ENCODE results near the gene KRTAP9-4. TPM values are rescaled to one million over a fixed set of nuclear protein-coding genes. Genes with fewer than 3 reads are reported as not detected.
"Not testable (repeated sequence)": the region's sequence is repeated elsewhere in the genome, so short reads cannot be mapped to it uniquely, and the experiment has no call there.

The KRTAP9-4 gene
- not detected for total RNA-seq

- H3K36me3 Mint-ChIP-seq; CTCF ChIA-PET; ATAC-seq; H3K9me3 Mint-ChIP-seq (ENCODE audit: low read depth); H3K4me1 Mint-ChIP-seq; DNase-seq; H3K27ac Mint-ChIP-seq; H3K4me3 Mint-ChIP-seq: not testable (repeated sequence)
- H3K27me3 Mint-ChIP-seq = peaks cover 43% of the 10 kb centered on the region
Observed at GRCh38 chr17:41249637-41250240, at the start of gene KRTAP9-4. KRTAP9-4 (plus strand) TSS chr17:41249687; CDS start chr17:41249721, 34 bp downstream.

GRCh38 chr17:41211845-41212466 lies 37.5 kb upstream of the KRTAP9-4 start:
- H3K27me3 Mint-ChIP-seq = peaks cover 36% of the 10 kb centered on the region
- ATAC-seq = no peak
- H3K36me3 Mint-ChIP-seq = no peaks in the 10 kb centered on the region
- no peaks in the 10 kb centered on the region for H3K4me1 Mint-ChIP-seq
- CTCF ChIA-PET = interaction anchor here (0.8 to 1.3 kb wide), 2 partner anchors 9 to 110 kb away, joined by 3 read pairs; no protein-coding TSS in a partner anchor
- H3K27ac Mint-ChIP-seq = no peak overlapping the region
- H3K4me3 Mint-ChIP-seq = no peak overlapping the region
- no peaks in the 10 kb centered on the region for H3K9me3 Mint-ChIP-seq (ENCODE audit: low read depth)
- no peak for DNase-seq

GRCh38 chr17:41212524-41213169 lies 36.8 kb upstream of the KRTAP9-4 start:
- DNase-seq (no peak), ATAC-seq (no peak)
- Mint-ChIP-seq H3K36me3 (no peaks in the 10 kb centered on the region), H3K27me3 (peaks cover 40% of the 10 kb centered on the region), H3K27ac (no peak overlapping the region), H3K4me3 (no peak overlapping the region), H3K9me3 (ENCODE audit: low read depth) (no peaks in the 10 kb centered on the region), H3K4me1 (no peaks in the 10 kb centered on the region)
- CTCF ChIA-PET = interaction anchor here (1.3 kb wide), 1 partner anchor 110 kb away, joined by 3 read pairs; no protein-coding TSS in a partner anchor

- no peak overlapping the region for H3K27ac Mint-ChIP-seq
- DNase-seq (no peak), ATAC-seq (no peak)
- no peak overlapping the region for H3K4me3 Mint-ChIP-seq
- CTCF ChIA-PET = no interaction called here
- H3K9me3 Mint-ChIP-seq (ENCODE audit: low read depth) = no peaks in the 10 kb centered on the region
- no peaks in the 10 kb centered on the region for H3K36me3 Mint-ChIP-seq
- H3K27me3 Mint-ChIP-seq = peaks cover 24% of the 10 kb centered on the region
- H3K4me1 Mint-ChIP-seq = no peaks in the 10 kb centered on the region
Observed at GRCh38 chr17:41215681-41216080, 33.8 kb upstream of the KRTAP9-4 start.

- Mint-ChIP-seq H3K27ac (no peak overlapping the region), H3K36me3 (no peaks in the 10 kb centered on the region)
Observed at GRCh38 chr17:41223821-41224220, 25.7 kb upstream of the KRTAP9-4 start.

GRCh38 chr17:41226051-41226450 lies 23.4 kb upstream of the KRTAP9-4 start:
- Mint-ChIP-seq H3K9me3 (ENCODE audit: low read depth) (no peaks in the 10 kb centered on the region), H3K27ac (no peak overlapping the region), H3K36me3 (no peaks in the 10 kb centered on the region), H3K4me3 (no peak overlapping the region), H3K27me3 (peaks cover 20% of the 10 kb centered on the region), H3K4me1 (no peaks in the 10 kb centered on the region)
- ATAC-seq (no peak), DNase-seq (no peak)
- CTCF ChIA-PET = no interaction called here

More at GRCh38 chr17:41223821-41224220, 25.7 kb upstream of the KRTAP9-4 start:
- H3K9me3 Mint-ChIP-seq (ENCODE audit: low read depth) = no peaks in the 10 kb centered on the region
- ATAC-seq (no peak), DNase-seq (no peak)
- CTCF ChIA-PET = no interaction called here
- peaks cover 25% of the 10 kb centered on the region for H3K27me3 Mint-ChIP-seq
- no peak overlapping the region for H3K4me3 Mint-ChIP-seq
- H3K4me1 Mint-ChIP-seq = no peaks in the 10 kb centered on the region

GRCh38 chr17:41226598-41227095 lies 22.8 kb upstream of the KRTAP9-4 start, which contains the start of gene KRTAP9-2:
KRTAP9-2 (plus strand) TSS chr17:41226648; CDS start chr17:41226655, 7 bp downstream.
- H3K9me3 Mint-ChIP-seq (ENCODE audit: low read depth); H3K4me3 Mint-ChIP-seq; H3K27ac Mint-ChIP-seq; ATAC-seq; CTCF ChIA-PET; H3K36me3 Mint-ChIP-seq; H3K4me1 Mint-ChIP-seq; DNase-seq: not testable (repeated sequence)
- peaks cover 20% of the 10 kb centered on the region for H3K27me3 Mint-ChIP-seq

GRCh38 chr17:41230094-41230493 lies 19.4 kb upstream of the KRTAP9-4 start:
- DNase-seq (no peak), ATAC-seq (no peak)
- H3K27ac Mint-ChIP-seq = no peak overlapping the region
- no peaks in the 10 kb centered on the region for H3K36me3 Mint-ChIP-seq
- H3K9me3 Mint-ChIP-seq (ENCODE audit: low read depth) = no peaks in the 10 kb centered on the region
- peaks cover 29% of the 10 kb centered on the region for H3K27me3 Mint-ChIP-seq
- CTCF ChIA-PET = no interaction called here
- H3K4me1 Mint-ChIP-seq = no peaks in the 10 kb centered on the region
- H3K4me3 Mint-ChIP-seq = no peak overlapping the region

- H3K9me3 Mint-ChIP-seq (ENCODE audit: low read depth) = no peaks in the 10 kb centered on the region
- H3K27ac Mint-ChIP-seq = no peak overlapping the region
- ATAC-seq (no peak), DNase-seq (no peak)
- H3K36me3 Mint-ChIP-seq = no peaks in the 10 kb centered on the region
- no peak overlapping the region for H3K4me3 Mint-ChIP-seq
- peaks cover 34% of the 10 kb centered on the region for H3K27me3 Mint-ChIP-seq
- no peaks in the 10 kb centered on the region for H3K4me1 Mint-ChIP-seq
- CTCF ChIA-PET = no interaction called here
Observed at GRCh38 chr17:41231731-41232130, 17.8 kb upstream of the KRTAP9-4 start.

- H3K36me3 Mint-ChIP-seq; H3K9me3 Mint-ChIP-seq (ENCODE audit: low read depth); DNase-seq; H3K4me1 Mint-ChIP-seq; H3K4me3 Mint-ChIP-seq; CTCF ChIA-PET; H3K27ac Mint-ChIP-seq; ATAC-seq: not testable (repeated sequence)
- H3K27me3 Mint-ChIP-seq = peaks cover 34% of the 10 kb centered on the region
Observed at GRCh38 chr17:41232399-41233105, 16.9 kb upstream of the KRTAP9-4 start, which contains the start of gene KRTAP9-3. KRTAP9-3 (plus strand) TSS chr17:41232449; CDS start chr17:41232502, 53 bp downstream.

GRCh38 chr17:41237116-41237515 lies 12.4 kb upstream of the KRTAP9-4 start:
- H3K4me3 Mint-ChIP-seq; DNase-seq; H3K27ac Mint-ChIP-seq; H3K36me3 Mint-ChIP-seq; H3K4me1 Mint-ChIP-seq; ATAC-seq; CTCF ChIA-PET; H3K9me3 Mint-ChIP-seq (ENCODE audit: low read depth): not testable (repeated sequence)
- H3K27me3 Mint-ChIP-seq = peaks cover 42% of the 10 kb centered on the region

- H3K4me3 Mint-ChIP-seq; H3K4me1 Mint-ChIP-seq; ATAC-seq; H3K36me3 Mint-ChIP-seq; CTCF ChIA-PET; DNase-seq; H3K27ac Mint-ChIP-seq; H3K9me3 Mint-ChIP-seq (ENCODE audit: low read depth): not testable (repeated sequence)
- H3K27me3 Mint-ChIP-seq = peaks cover 41% of the 10 kb centered on the region
Observed at GRCh38 chr17:41237949-41238437, 11.5 kb upstream of the KRTAP9-4 start, which contains the start of gene KRTAP9-8. KRTAP9-8 (plus strand) TSS chr17:41237999; CDS start chr17:41238052, 53 bp downstream.

Data from activated CD8-positive, alpha-beta memory T cell treated with anti-CD3 and anti-CD28 coated beads, Interleukin-2, amount 10 ng/mL, durations not matched to agents 7 days and 5 days (primary cell).